ENCODE results near the gene PFKFB2. TPM values are rescaled to one million over a fixed set of nuclear protein-coding genes. Genes with fewer than 3 reads are reported as not detected.

PFKFB2 gene
- total RNA-seq, 1 donor from 2014 or later = 10.0 TPM

DNA sequence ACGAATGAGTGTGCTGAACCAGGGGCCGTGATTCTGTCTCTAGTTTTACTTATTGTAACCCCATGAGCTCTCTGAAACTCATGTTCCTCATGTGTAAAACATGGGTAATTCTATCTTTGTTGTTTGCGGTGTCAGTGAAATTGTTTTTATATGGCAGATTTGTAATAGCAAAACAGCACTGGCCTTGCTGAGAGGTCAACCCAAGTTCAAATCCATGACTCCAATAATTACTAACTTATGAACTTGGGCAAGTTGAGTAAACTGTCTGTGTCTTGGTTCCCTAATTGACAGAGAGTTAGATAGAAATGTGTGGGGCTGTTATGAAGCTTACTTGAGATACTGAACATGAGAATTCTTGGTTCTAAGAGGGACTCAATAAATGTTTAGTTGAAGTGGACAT lies 38.3 kb upstream of the PFKFB2 start:
- H3K36me3 ChIP-seq = no peaks in the 10 kb centered on the region
- H3K4me1 Mint-ChIP-seq = peaks cover 2% of the 10 kb centered on the region
- no peak overlapping the region for H3K4me3 Mint-ChIP-seq

DNA sequence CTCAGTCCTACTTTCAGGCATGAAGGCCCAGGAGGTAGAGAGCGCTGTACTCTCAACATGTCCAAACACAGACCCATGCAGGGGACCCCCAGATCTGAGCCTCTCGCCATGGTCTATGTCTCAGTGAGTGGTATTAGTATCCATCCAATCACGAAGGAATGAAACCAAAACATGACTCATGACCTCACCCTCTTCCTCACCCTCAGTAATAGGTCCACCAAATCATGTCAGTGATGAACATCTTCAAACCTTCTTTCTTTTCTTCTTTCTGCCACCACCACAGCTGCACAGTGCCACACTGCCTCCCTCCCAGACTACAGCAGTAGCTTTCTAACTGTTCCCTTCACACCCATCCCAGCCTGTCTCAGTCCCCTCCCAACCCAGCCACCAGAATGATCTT lies 37.3 kb upstream of the PFKFB2 start:
- no peaks in the 10 kb centered on the region for H3K4me1 Mint-ChIP-seq
- no peak overlapping the region for H3K4me2 ChIP-seq
- no peak overlapping the region for H3K4me3 Mint-ChIP-seq
- H3K79me2 ChIP-seq (ENCODE audit: low read depth) = no peaks in the 10 kb centered on the region
- DNase-seq (ENCODE audit: low spot score) = no peak
- no peak overlapping the region for H3K4me3 ChIP-seq
- H3K27me3 ChIP-seq = no peaks in the 10 kb centered on the region
- H3K9me3 ChIP-seq (ENCODE audit: low read depth) = no peaks in the 10 kb centered on the region
- H4K20me1 ChIP-seq (ENCODE audit: low read depth) = no peaks in the 10 kb centered on the region
- no peak overlapping the region for H2AFZ ChIP-seq (replicated peaks)
- no peak overlapping the region for H3K9ac ChIP-seq
- no peak overlapping the region for H3K27ac Mint-ChIP-seq
- H3K36me3 ChIP-seq = no peaks in the 10 kb centered on the region
- TF ChIP-seq EZH2 (IDR thresholded peaks at IDR 0.05) (no peak), EZH2phosphoT487 (IDR thresholded peaks at IDR 0.05) (no peak)
- TF ChIP-seq, protein P1, sequence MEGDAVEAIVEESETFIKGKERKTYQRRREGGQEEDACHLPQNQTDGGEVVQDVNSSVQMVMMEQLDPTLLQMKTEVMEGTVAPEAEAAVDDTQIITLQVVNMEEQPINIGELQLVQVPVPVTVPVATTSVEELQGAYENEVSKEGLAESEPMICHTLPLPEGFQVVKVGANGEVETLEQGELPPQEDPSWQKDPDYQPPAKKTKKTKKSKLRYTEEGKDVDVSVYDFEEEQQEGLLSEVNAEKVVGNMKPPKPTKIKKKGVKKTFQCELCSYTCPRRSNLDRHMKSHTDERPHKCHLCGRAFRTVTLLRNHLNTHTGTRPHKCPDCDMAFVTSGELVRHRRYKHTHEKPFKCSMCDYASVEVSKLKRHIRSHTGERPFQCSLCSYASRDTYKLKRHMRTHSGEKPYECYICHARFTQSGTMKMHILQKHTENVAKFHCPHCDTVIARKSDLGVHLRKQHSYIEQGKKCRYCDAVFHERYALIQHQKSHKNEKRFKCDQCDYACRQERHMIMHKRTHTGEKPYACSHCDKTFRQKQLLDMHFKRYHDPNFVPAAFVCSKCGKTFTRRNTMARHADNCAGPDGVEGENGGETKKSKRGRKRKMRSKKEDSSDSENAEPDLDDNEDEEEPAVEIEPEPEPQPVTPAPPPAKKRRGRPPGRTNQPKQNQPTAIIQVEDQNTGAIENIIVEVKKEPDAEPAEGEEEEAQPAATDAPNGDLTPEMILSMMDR (IDR thresholded peaks at IDR 0.05) = no peak
- no peaks in the 10 kb centered on the region for H3K9me3 Mint-ChIP-seq
- H3K36me3 Mint-ChIP-seq = no peaks in the 10 kb centered on the region
- H3K27ac ChIP-seq = no peak overlapping the region
- H3K4me1 ChIP-seq = no peaks in the 10 kb centered on the region
- H3F3A ChIP-seq (ENCODE audit: low read depth) = no peaks in the 10 kb centered on the region
- H3K27me3 Mint-ChIP-seq (ENCODE audit: insufficient read depth, low read depth) = peaks cover 13% of the 10 kb centered on the region

More for the DNA sequence above, 38.3 kb upstream of the PFKFB2 start:
- no peak overlapping the region for H3K27ac ChIP-seq
- Mint-ChIP-seq H3K36me3 (no peaks in the 10 kb centered on the region), H3K27ac (no peak overlapping the region), H3K27me3 (ENCODE audit: insufficient read depth, low read depth) (peaks cover 14% of the 10 kb centered on the region), H3K9me3 (no peaks in the 10 kb centered on the region)
- no peak overlapping the region for H2AFZ ChIP-seq (replicated peaks)
- no peaks in the 10 kb centered on the region for H3K4me1 ChIP-seq
- no peak overlapping the region for H3K4me3 ChIP-seq
- H3K9me3 ChIP-seq (ENCODE audit: low read depth) = no peaks in the 10 kb centered on the region
- no peaks in the 10 kb centered on the region for H3K79me2 ChIP-seq (ENCODE audit: low read depth)
- H3K27me3 ChIP-seq = no peaks in the 10 kb centered on the region
- TF ChIP-seq, protein P1 (IDR thresholded peaks at IDR 0.05) = no peak
- TF ChIP-seq EZH2phosphoT487 (IDR thresholded peaks at IDR 0.05) (no peak), EZH2 (IDR thresholded peaks at IDR 0.05) (no peak)
- no peak overlapping the region for H3K9ac ChIP-seq
- H4K20me1 ChIP-seq (ENCODE audit: low read depth) = no peaks in the 10 kb centered on the region
- H3F3A ChIP-seq (ENCODE audit: low read depth) = no peaks in the 10 kb centered on the region
- H3K4me2 ChIP-seq = no peak overlapping the region
- DNase-seq (ENCODE audit: low spot score) = no peak

DNA sequence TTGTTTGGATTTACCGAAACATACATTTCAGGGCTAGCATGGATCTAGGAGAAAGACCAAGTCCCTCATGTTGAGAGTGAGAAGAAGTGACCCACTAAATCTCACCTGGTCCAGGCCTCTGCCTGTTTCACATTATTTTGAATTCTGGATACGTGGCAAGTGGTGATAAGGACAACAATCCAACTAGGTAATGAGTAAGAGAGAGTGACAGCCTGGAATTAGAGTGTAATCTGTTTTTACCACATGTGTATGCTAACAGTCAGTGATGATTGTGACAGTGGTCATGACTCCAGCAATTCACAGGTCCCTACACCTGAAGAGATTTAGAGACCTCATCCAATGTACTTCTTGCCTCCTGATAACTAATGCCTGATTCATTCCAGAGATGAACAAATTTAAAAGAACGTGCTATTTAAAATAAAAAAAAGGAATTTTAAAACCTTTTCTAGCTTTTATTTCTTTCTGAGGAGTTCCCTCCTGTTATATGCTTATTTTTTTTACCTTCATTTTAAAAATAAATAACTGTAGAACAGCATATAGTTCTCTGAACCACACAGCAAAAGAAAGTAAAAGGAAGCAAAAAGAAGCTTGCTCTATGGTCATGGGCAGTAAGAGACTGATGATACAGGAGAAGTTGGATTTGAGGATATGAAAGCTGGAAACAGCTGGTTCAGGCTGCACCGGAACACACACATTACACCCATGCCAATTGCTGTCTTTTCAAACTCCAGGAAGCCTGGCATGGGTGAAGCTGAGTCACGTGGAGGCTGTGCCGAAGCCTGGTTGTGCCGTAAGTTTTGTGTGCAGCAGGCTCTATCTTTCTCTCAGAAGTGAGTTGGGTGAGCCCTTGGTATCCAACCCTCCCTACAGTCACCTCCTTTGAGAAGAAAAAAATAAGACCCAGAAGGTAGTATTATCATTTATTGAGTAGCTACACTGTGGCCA lies 35.2 kb upstream of the PFKFB2 start:
- Histone ChIP-seq H3K4me3 (no peak overlapping the region), H3K4me1 (no peaks in the 10 kb centered on the region), H3K27me3 (no peaks in the 10 kb centered on the region)

More for the DNA sequence above, 35.2 kb upstream of the PFKFB2 start:
- H3K36me3 Mint-ChIP-seq = no peaks in the 10 kb centered on the region
- Histone ChIP-seq H4K20me1 (ENCODE audit: low read depth) (no peaks in the 10 kb centered on the region), H3K27ac (no peak overlapping the region), H3K9me3 (ENCODE audit: low read depth) (no peaks in the 10 kb centered on the region), H3K4me2 (no peak overlapping the region), H3K36me3 (no peaks in the 10 kb centered on the region), H2AFZ (replicated peaks) (no peak overlapping the region), H3F3A (ENCODE audit: low read depth) (no peaks in the 10 kb centered on the region), H3K79me2 (ENCODE audit: low read depth) (no peaks in the 10 kb centered on the region), H3K9ac (no peak overlapping the region)
- H3K4me1 Mint-ChIP-seq = no peaks in the 10 kb centered on the region
- no peaks in the 10 kb centered on the region for H3K9me3 Mint-ChIP-seq
- H3K27me3 Mint-ChIP-seq (ENCODE audit: insufficient read depth, low read depth) = peaks cover 13% of the 10 kb centered on the region
- TF ChIP-seq EZH2 (IDR thresholded peaks at IDR 0.05) = no peak
- TF ChIP-seq, protein P1 (IDR thresholded peaks at IDR 0.05) = no peak
- no peak for TF ChIP-seq EZH2phosphoT487 (IDR thresholded peaks at IDR 0.05)
- no peak overlapping the region for H3K27ac Mint-ChIP-seq
- H3K4me3 Mint-ChIP-seq = no peak overlapping the region
- no peak for DNase-seq (ENCODE audit: low spot score)

All from neural progenitor cell (in vitro differentiated cells).